ENCODE data around the gene LLPH. TPM values are rescaled to one million over a fixed set of nuclear protein-coding genes. Genes with fewer than 3 reads are reported as not detected.
A peak's percentile ranks its signal among the peaks of the same experiment; 100 is the strongest.

Gene LLPH
- total and polyA plus RNA-seq, 10 donors, result 6.5 to 21.7 (median 17.2) TPM

- no peaks in the 10 kb centered on the region for H3K27me3 ChIP-seq (replicated peaks in 1 of 7)
- peak in 1 of 3 donors; percentile 26 for TF ChIP-seq POLR2AphosphoS5 (IDR thresholded peaks at IDR 0.05)
- TF ChIP-seq CTCF (IDR thresholded peaks at IDR 0.05 in 8 of 11, conservative IDR thresholded peaks at IDR 0.05 in 3 of 11), result peak in 6 of 11 experiments; percentile 10 to 53 (median 32)
- no peak for TF ChIP-seq POLR2A (IDR thresholded peaks at IDR 0.05)
- H3K9me3 ChIP-seq, result no peaks in the 10 kb centered on the region
- no peak overlapping the region for H3K4me3 ChIP-seq
- WGBS, 5 donors, result 58 to 69% (median 66%) methylated on average over 5 of the region's 5 CpGs
- H3K36me3 ChIP-seq, result peaks cover 0 to 85% (median 33%) of the 10 kb centered on the region in 6 donors
- intact Hi-C loops (cut with DNase I; ENCODE audit: low total_unique reads), result no loop called here
- H3K4me1 ChIP-seq, result peaks cover 7 to 49% (median 20%) of the 10 kb centered on the region in 6 donors
- no peak for DNase-seq
- peak overlapping the region in 7 of 8 donors; percentile 11 to 77 (median 46) for H3K27ac ChIP-seq
Observed at GRCh38 chr12:66149702-66150398, 19.3 kb upstream of the LLPH start.

GRCh38 chr12:66144791-66145754, 14.5 kb upstream of the LLPH start:
- Histone ChIP-seq H3K27me3 (replicated peaks in 1 of 7) (no peaks in the 10 kb centered on the region), H3K4me3 (peak overlapping the region in 1 of 8 donors; percentile 26), H3K36me3 (peaks cover 4 to 99% (median 52%) of the 10 kb centered on the region in 6 donors), H3K4me1 (peaks cover 11 to 46% (median 24%) of the 10 kb centered on the region in 6 donors), H3K27ac (peak overlapping the region; percentile 44 to 85 (median 84)), H3K9me3 (peaks cover 3 to 26% (median 24%) of the 10 kb centered on the region in 8 donors)
- DNase-seq, result no peak
- TF ChIP-seq CTCF (IDR thresholded peaks at IDR 0.05 in 8 of 11, conservative IDR thresholded peaks at IDR 0.05 in 3 of 11) (peak; percentile 49 to 83 (median 66)), POLR2AphosphoS5 (IDR thresholded peaks at IDR 0.05) (peak in 1 of 3 donors; percentile 64), POLR2A (IDR thresholded peaks at IDR 0.05) (no peak)
- WGBS, 5 donors, result 24 to 36% (median 31%) methylated on average over 7 of the region's 7 CpGs
- intact Hi-C loops (cut with DNase I; ENCODE audit: low total_unique reads), result no loop called here

GRCh38 chr12:66143868-66144267, 13.3 kb upstream of the LLPH start:
- peak overlapping the region in 7 of 8 donors; percentile 71 to 85 (median 84) for H3K27ac ChIP-seq
- H3K9me3 ChIP-seq, result peaks cover 3 to 31% (median 26%) of the 10 kb centered on the region in 8 donors
- H3K4me1 ChIP-seq, result peaks cover 11 to 41% (median 24%) of the 10 kb centered on the region in 6 donors
- no peak for TF ChIP-seq POLR2A (IDR thresholded peaks at IDR 0.05)
- no peak for TF ChIP-seq POLR2AphosphoS5 (IDR thresholded peaks at IDR 0.05)
- no peak for TF ChIP-seq CTCF (IDR thresholded peaks at IDR 0.05 in 8 of 11, conservative IDR thresholded peaks at IDR 0.05 in 3 of 11)
- H3K4me3 ChIP-seq, result no peak overlapping the region
- no peak for DNase-seq
- intact Hi-C loops (cut with DNase I; ENCODE audit: low total_unique reads), result no loop called here
- peaks cover 4 to 100% (median 59%) of the 10 kb centered on the region in 6 donors for H3K36me3 ChIP-seq
- H3K27me3 ChIP-seq (replicated peaks in 1 of 7), result no peaks in the 10 kb centered on the region
- 93 to 97% (median 96%) methylated on average over 1 of the region's 1 CpG for WGBS, 5 donors
